ENCODE results near the gene GNAQ. TPM values are rescaled to one million over a fixed set of nuclear protein-coding genes. Genes with fewer than 3 reads are reported as not detected.

The GNAQ gene
- total and polyA plus RNA-seq, 4 donors = 6.8 to 19.6 (median 12.6) TPM

GRCh38 chr9:77854258-77854915 lies 177.2 kb downstream of the GNAQ start:
- DNase-seq (ENCODE audit: low spot score) = no peak
- WGBS = 80% methylated on average over 4 of the region's 4 CpGs
- Histone ChIP-seq H3K9ac (ENCODE audit: low read depth in 1 of 2, low read length in 2 of 2) (no peak overlapping the region), H3K36me3 (ENCODE audit: control insufficient read depth in 4 of 4, insufficient read depth in 3 of 4, low read depth in 1 of 4, low read length in 3 of 4) (no peaks in the 10 kb centered on the region), H3K27me3 (ENCODE audit: control insufficient read depth in 4 of 4, insufficient read depth in 4 of 4, low read length in 3 of 4) (no peaks in the 10 kb centered on the region), H3K4me3 (ENCODE audit: low read depth in 1 of 3, low read length in 3 of 3) (no peak overlapping the region), H3K9me3 (ENCODE audit: control insufficient read depth in 4 of 4, low read length in 3 of 4) (no peaks in the 10 kb centered on the region), H3K27ac (ENCODE audit: low read depth in 1 of 2, low read length in 2 of 2) (no peak overlapping the region), H3K4me1 (ENCODE audit: control insufficient read depth in 4 of 4, insufficient read depth in 4 of 4, low read length in 3 of 4) (peaks cover 7 to 32% (median 25%) of the 10 kb centered on the region in 4 donors)
- TF ChIP-seq MAX (IDR thresholded peaks at IDR 0.05) (no peak), YY1 (IDR thresholded peaks at IDR 0.05) (no peak), RXRA (IDR thresholded peaks at IDR 0.05) (no peak), REST (IDR thresholded peaks at IDR 0.05) (no peak), SP1 (IDR thresholded peaks at IDR 0.05) (no peak), GABPA (IDR thresholded peaks at IDR 0.05 in 1 of 2, conservative IDR thresholded peaks at IDR 0.05 in 1 of 2) (no peak), TAF1 (conservative IDR thresholded peaks at IDR 0.05) (no peak), FOXA1 (IDR thresholded peaks at IDR 0.05) (no peak), NR2F2 (IDR thresholded peaks at IDR 0.05) (no peak), CTCF (IDR thresholded peaks at IDR 0.05; ENCODE audit: low read depth, low read length, missing input control) (no peak), HNF4A (conservative IDR thresholded peaks at IDR 0.05) (no peak), JUND (IDR thresholded peaks at IDR 0.05) (no peak), RAD21 (IDR thresholded peaks at IDR 0.05) (no peak)
- TF ChIP-seq, protein P1, sequence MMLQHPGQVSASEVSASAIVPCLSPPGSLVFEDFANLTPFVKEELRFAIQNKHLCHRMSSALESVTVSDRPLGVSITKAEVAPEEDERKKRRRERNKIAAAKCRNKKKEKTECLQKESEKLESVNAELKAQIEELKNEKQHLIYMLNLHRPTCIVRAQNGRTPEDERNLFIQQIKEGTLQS (IDR thresholded peaks at IDR 0.05) = no peak
- TF ChIP-seq, protein P2, sequence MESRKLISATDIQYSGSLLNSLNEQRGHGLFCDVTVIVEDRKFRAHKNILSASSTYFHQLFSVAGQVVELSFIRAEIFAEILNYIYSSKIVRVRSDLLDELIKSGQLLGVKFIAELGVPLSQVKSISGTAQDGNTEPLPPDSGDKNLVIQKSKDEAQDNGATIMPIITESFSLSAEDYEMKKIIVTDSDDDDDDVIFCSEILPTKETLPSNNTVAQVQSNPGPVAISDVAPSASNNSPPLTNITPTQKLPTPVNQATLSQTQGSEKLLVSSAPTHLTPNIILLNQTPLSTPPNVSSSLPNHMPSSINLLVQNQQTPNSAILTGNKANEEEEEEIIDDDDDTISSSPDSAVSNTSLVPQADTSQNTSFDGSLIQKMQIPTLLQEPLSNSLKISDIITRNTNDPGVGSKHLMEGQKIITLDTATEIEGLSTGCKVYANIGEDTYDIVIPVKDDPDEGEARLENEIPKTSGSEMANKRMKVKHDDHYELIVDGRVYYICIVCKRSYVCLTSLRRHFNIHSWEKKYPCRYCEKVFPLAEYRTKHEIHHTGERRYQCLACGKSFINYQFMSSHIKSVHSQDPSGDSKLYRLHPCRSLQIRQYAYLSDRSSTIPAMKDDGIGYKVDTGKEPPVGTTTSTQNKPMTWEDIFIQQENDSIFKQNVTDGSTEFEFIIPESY (IDR thresholded peaks at IDR 0.05) = no peak

DNA sequence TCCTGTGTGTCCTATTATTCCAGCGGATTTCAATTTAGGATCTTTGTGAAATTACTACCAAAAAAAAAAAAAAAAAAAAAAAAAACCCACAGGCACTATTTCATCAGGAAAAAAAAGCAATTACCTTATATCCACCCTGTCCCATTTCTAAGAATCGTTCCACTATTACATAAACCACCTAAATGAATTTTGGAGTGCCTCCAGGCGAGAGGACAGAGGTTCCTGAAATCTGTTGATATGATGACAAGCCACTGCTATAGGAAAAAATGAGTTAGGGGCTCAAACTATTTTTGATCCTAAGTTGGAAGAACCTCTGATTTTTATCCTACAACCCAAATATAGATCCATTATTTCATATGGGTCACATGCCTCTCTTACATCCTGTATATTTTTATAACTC lies 177.9 kb downstream of the GNAQ start:
- H3K27me3 ChIP-seq (ENCODE audit: control insufficient read depth in 4 of 4, insufficient read depth in 4 of 4, low read length in 3 of 4) = no peaks in the 10 kb centered on the region
- DNase-seq (ENCODE audit: low spot score) = no peak
- H3K4me3 ChIP-seq (ENCODE audit: low read depth in 1 of 3, low read length in 3 of 3) = no peak overlapping the region
- 75% methylated on average over 3 of the region's 3 CpGs for WGBS
- no peaks in the 10 kb centered on the region for H3K9me3 ChIP-seq (ENCODE audit: control insufficient read depth in 4 of 4, low read length in 3 of 4)
- TF ChIP-seq FOXA1 (IDR thresholded peaks at IDR 0.05) = no peak
- no peak for TF ChIP-seq YY1 (IDR thresholded peaks at IDR 0.05)
- TF ChIP-seq, protein P1 (IDR thresholded peaks at IDR 0.05) = no peak
- no peak for TF ChIP-seq HNF4A (conservative IDR thresholded peaks at IDR 0.05)
- TF ChIP-seq NR2F2 (IDR thresholded peaks at IDR 0.05) = no peak
- no peak for TF ChIP-seq RXRA (IDR thresholded peaks at IDR 0.05)
- no peak for TF ChIP-seq RAD21 (IDR thresholded peaks at IDR 0.05)
- TF ChIP-seq SP1 (IDR thresholded peaks at IDR 0.05) = no peak
- TF ChIP-seq HNF4G (IDR thresholded peaks at IDR 0.05) = no peak
- no peak overlapping the region for H3K27ac ChIP-seq (ENCODE audit: low read depth in 1 of 2, low read length in 2 of 2)
- H3K4me1 ChIP-seq (ENCODE audit: control insufficient read depth in 4 of 4, insufficient read depth in 4 of 4, low read length in 3 of 4) = peaks cover 7 to 32% (median 25%) of the 10 kb centered on the region in 4 donors
- no peak overlapping the region for H3K9ac ChIP-seq (ENCODE audit: low read depth in 1 of 2, low read length in 2 of 2)
- no peaks in the 10 kb centered on the region for H3K36me3 ChIP-seq (ENCODE audit: control insufficient read depth in 4 of 4, insufficient read depth in 3 of 4, low read depth in 1 of 4, low read length in 3 of 4)
